Gastroesophageal sphincter (tissue), 3 donors: ENCODE measurements around the gene PDE4A.

ENCODE experiments used
- CTCF ChIP-seq, 4 experiments: fragments of 200-600 bp in 2 of 4; fragments of 450-650 bp in 2 of 4; sonication (generic) in 1 of 4; IDR thresholded peaks; one replicate each; pipeline ENCODE4 v1.5.1; 2017 to 2019; ENCODE audit warnings: antibody characterized with exemption in 4 of 4, mild to moderate bottlenecking in 2 of 4, moderate library complexity in 2 of 4
- EP300 ChIP-seq: sonication (generic); formaldehyde crosslinking; IDR thresholded peaks from one replicate; pipeline ENCODE4 v1.6.1; 2017; ENCODE audit warnings: antibody characterized with exemption, mild to moderate bottlenecking
- POLR2A ChIP-seq, 2 donors: fragments of 450-650 bp; IDR thresholded peaks; one replicate each; pipeline ENCODE4 v1.6.1; 2017; ENCODE audit warnings: antibody characterized with exemption in 2 of 2, mild to moderate bottlenecking in 2 of 2, moderate library complexity in 1 of 2
- POLR2AphosphoS5 ChIP-seq: sonication (generic); formaldehyde crosslinking; IDR thresholded peaks from one replicate; pipeline ENCODE4 v1.6.1; 2017; ENCODE audit warnings: antibody characterized with exemption

GRCh38 chr19:10378124-10378523 lies 42.2 kb upstream of the PDE4A start:
- TF ChIP-seq CTCF (IDR thresholded peaks at IDR 0.05) (no peak), POLR2A (IDR thresholded peaks at IDR 0.05) (no peak), POLR2AphosphoS5 (no peak), EP300 (no peak)
